Type B pancreatic cell (in vitro differentiated cells): ENCODE measurements around the gene TPM2. TPM values are rescaled to one million over a fixed set of nuclear protein-coding genes. Genes with fewer than 3 reads are reported as not detected.

Experiments
- DNase-seq: peaks from one replicate; pipeline ENCODE4 v3.0.0; 2021; ENCODE audit warnings: mixed read lengths; ENCODE audit not compliant: unreplicated experiment; ENCODE audit errors: extremely low spot score
- H3K27ac Mint-ChIP-seq: 2 replicates; pipeline ENCODE4 v1.8.0; 2021; ENCODE audit warnings: mild to moderate bottlenecking, mixed read lengths
- H3K27me3 Mint-ChIP-seq: 2 replicates; pipeline ENCODE4 v1.8.0; 2021; ENCODE audit warnings: mixed read lengths
- H3K36me3 Mint-ChIP-seq: 2 replicates; pipeline ENCODE4 v1.8.0; 2021; ENCODE audit warnings: mixed read lengths
- H3K4me1 Mint-ChIP-seq: one replicate; pipeline ENCODE4 v1.8.0; 2021; ENCODE audit warnings: mixed read lengths; ENCODE audit not compliant: unreplicated experiment
- H3K4me3 Mint-ChIP-seq: 2 replicates; pipeline ENCODE4 v1.8.0; 2021; ENCODE audit warnings: mild to moderate bottlenecking, mixed read lengths
- H3K9me3 Mint-ChIP-seq: 2 replicates; pipeline ENCODE4 v1.8.0; 2021; ENCODE audit warnings: mixed read lengths
- total RNA-seq: library from RNA; stranded (reverse); gene quantifications from 2 replicates; pipeline ENCODE4 v1.2.1, GENCODE V29; 2021; ENCODE audit warnings: low replicate concordance
- TF ChIP-seq, protein P1 (sequence below): fragments of 200-600 bp; sonication (generic); conservative IDR thresholded peaks from 2 replicates; pipeline ENCODE4 v1.5.0; 2021; ENCODE audit warnings: antibody characterized with exemption, mild to moderate bottlenecking

The TPM2 gene
- total RNA-seq, 1 donor from 2014 or later, result 241 TPM

DNA sequence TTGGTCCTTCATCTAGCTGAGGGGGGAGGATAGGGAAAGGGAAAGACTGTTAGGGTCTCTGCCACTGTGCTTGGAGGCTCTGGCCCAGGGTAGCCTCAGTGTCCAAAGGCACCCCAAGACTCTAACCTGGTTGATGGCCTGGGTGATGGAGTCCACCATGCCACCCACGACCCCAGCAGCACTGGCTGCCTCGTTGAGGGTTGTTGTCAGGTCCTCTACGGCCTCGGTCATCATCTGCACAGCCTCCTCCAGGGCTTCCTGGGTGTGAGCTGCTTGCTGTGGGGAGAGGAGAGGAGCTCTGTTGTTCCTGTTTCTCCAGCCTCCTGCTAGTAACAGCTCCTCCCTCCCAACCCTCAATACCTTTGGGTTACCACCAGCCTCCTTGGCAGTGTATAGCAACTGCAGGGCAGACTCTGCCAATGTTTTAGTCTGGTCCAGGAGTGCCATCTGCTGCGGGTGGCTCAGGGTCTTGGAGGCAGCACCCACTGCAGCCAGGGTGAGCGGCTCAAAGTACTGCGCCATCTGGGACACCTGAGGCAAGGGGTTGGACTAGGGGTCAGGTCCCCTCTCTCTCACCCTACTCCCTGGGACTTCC lies 16.2 kb upstream of the TPM2 start:
- H3K4me3 Mint-ChIP-seq, result no peak overlapping the region
- no peaks in the 10 kb centered on the region for H3K9me3 Mint-ChIP-seq
- H3K4me1 Mint-ChIP-seq, result no peaks in the 10 kb centered on the region
- no peaks in the 10 kb centered on the region for H3K27me3 Mint-ChIP-seq
- no peak overlapping the region for H3K27ac Mint-ChIP-seq
- DNase-seq, result no peak
- TF ChIP-seq, protein P1, sequence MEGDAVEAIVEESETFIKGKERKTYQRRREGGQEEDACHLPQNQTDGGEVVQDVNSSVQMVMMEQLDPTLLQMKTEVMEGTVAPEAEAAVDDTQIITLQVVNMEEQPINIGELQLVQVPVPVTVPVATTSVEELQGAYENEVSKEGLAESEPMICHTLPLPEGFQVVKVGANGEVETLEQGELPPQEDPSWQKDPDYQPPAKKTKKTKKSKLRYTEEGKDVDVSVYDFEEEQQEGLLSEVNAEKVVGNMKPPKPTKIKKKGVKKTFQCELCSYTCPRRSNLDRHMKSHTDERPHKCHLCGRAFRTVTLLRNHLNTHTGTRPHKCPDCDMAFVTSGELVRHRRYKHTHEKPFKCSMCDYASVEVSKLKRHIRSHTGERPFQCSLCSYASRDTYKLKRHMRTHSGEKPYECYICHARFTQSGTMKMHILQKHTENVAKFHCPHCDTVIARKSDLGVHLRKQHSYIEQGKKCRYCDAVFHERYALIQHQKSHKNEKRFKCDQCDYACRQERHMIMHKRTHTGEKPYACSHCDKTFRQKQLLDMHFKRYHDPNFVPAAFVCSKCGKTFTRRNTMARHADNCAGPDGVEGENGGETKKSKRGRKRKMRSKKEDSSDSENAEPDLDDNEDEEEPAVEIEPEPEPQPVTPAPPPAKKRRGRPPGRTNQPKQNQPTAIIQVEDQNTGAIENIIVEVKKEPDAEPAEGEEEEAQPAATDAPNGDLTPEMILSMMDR, result no peak
- peaks cover 45% of the 10 kb centered on the region for H3K36me3 Mint-ChIP-seq

DNA sequence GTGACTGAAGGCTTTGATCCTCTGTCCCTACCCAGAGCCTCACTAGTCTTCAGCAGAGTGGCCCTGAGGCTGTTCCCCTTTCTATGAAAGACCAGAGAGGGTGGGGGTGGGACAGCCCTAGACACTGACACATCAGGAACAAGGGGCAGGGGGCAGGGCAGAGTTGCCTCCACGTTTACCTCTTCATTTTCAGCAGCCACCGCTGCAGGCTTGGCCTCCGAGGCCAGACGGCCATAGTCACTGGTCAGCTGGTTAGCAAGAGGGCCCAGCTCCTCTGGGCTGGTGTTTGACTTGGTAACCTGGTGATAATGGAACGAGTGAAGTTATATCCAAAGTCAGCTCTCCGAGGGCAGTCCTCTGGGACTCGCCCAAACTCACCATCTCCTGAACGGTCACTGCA lies 15.6 kb upstream of the TPM2 start:
- Mint-ChIP-seq H3K27ac (no peak overlapping the region), H3K9me3 (no peaks in the 10 kb centered on the region), H3K4me3 (no peak overlapping the region), H3K27me3 (no peaks in the 10 kb centered on the region), H3K4me1 (no peaks in the 10 kb centered on the region), H3K36me3 (peaks cover 40% of the 10 kb centered on the region)
- TF ChIP-seq, protein P1, result no peak
- DNase-seq, result no peak

DNA sequence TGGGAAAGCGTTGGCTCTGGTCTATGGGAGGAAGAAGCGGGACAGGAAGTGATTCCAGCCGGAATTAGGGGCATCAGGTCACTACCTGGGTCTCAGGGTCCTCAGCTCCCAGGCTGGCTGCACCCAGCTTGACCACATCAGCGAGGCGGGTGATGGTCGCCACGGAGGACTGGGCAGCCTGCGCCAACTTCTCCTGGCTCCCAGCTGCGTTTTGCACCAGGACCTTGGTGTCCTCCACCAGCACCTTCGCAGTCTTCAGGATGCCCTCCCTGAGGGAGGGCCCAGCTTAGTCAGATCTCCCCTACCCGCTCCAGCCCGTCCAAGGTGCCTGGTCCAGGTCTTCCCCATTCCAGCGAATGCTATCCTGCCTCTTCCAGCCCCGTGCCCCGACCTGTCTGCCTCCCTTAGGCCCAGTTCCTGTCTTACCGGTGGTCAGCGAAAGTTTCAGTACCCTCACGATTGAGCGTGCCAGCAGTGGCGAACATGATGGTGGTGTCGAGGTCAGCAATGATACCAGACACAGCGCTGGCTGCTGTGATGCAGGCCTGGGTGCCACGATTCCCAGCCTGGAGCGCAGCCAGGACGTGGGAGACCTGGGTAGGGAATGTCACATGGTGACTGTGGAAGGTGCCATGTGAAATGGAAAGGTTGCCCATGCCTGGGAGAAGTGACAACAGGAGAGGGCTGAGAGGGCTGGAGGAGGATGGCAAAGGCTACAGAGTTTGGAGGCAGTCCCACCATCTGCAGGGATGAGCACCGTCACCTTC lies 14.4 kb upstream of the TPM2 start:
- no peak for DNase-seq
- no peak overlapping the region for H3K27ac Mint-ChIP-seq
- TF ChIP-seq, protein P1, result no peak
- H3K36me3 Mint-ChIP-seq, result peaks cover 38% of the 10 kb centered on the region
- H3K9me3 Mint-ChIP-seq, result no peaks in the 10 kb centered on the region
- H3K27me3 Mint-ChIP-seq, result no peaks in the 10 kb centered on the region
- no peak overlapping the region for H3K4me3 Mint-ChIP-seq
- no peaks in the 10 kb centered on the region for H3K4me1 Mint-ChIP-seq

DNA sequence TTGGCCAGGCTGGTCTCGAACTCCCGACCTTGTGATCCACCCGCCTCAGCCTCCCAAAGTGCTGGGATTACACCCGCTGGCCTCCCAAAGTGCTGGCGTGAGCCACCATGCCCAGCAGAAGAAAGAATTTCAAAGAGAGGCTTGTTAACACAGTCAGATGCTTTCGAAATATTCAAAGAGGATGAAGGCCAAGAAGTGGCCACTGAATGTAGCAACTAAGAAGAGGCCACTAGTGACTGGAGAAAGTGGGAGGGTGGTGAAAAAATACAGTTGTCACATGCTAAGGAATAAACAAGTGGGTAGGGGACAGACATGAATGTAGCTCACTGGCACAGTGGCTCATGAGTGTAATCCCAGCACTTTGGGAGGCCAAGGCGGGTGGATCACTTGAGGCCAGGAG lies 13.0 kb upstream of the TPM2 start:
- Mint-ChIP-seq H3K4me3 (no peak overlapping the region), H3K27me3 (no peaks in the 10 kb centered on the region), H3K9me3 (no peaks in the 10 kb centered on the region), H3K27ac (no peak overlapping the region), H3K36me3 (peaks cover 26% of the 10 kb centered on the region), H3K4me1 (no peaks in the 10 kb centered on the region)
- TF ChIP-seq, protein P1, result no peak
- DNase-seq, result no peak

DNA sequence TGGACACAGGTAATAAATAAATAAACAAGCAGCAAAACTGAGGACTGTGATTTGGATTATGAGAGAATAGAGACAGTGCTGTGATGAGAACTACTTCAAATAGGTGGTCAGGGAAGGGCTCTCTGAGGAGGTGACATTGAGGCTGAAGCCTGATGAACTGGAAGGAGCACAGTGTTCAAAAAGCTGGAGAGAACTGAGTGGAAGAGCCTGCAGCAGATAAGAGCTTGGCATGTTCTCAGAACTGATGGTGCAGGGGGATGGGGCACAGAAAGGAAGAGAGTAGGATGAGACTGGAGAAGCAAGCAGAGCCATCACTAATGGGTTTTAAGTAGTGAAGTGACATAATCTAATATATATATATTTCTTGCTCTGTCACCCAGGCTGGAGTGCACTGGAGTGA lies 11.2 kb upstream of the TPM2 start:
- TF ChIP-seq, protein P1, result no peak
- no peak overlapping the region for H3K4me3 Mint-ChIP-seq
- H3K27ac Mint-ChIP-seq, result no peak overlapping the region
- H3K27me3 Mint-ChIP-seq, result no peaks in the 10 kb centered on the region
- no peak for DNase-seq
- no peaks in the 10 kb centered on the region for H3K4me1 Mint-ChIP-seq
- no peaks in the 10 kb centered on the region for H3K9me3 Mint-ChIP-seq
- peaks cover 24% of the 10 kb centered on the region for H3K36me3 Mint-ChIP-seq
